Activated CD8-positive, alpha-beta T cell treated with anti-CD3 and anti-CD28 coated beads for 36 hours (primary cell): ENCODE measurements around the gene PDP2. TPM values are rescaled to one million over a fixed set of nuclear protein-coding genes. Genes with fewer than 3 reads are reported as not detected.

Source experiments
- ATAC-seq: fragments of 200-7000 bp; cut with Tn5 transposase; one replicate; pipeline ENCODE4 v1.10.0; 2021; ENCODE audit warnings: mild to moderate bottlenecking, moderate library complexity
- CTCF ChIA-PET: fragments of 350-600 bp; sonication (Branson Sonifier 250); formaldehyde crosslinking; loops from one replicate; lab custom pipeline; 2021; ENCODE audit warnings: antibody characterized with exemption; lab: Charles Lee
- POLR2A ChIA-PET: fragments of 350-600 bp; sonication (Branson Sonifier 250); formaldehyde crosslinking; loops from one replicate; lab custom pipeline; 2021; ENCODE audit warnings: antibody characterized with exemption; lab: Charles Lee
- DNase-seq: peaks from one replicate; pipeline ENCODE4 v3.0.0-alpha.2; 2020
- H3K27ac Mint-ChIP-seq: one replicate; pipeline ENCODE4 v1.8.0; 2021; ENCODE audit warnings: mild to moderate bottlenecking, mixed read lengths
- H3K27me3 Mint-ChIP-seq: one replicate; pipeline ENCODE4 v1.8.0; 2021; ENCODE audit warnings: mixed read lengths
- H3K36me3 Mint-ChIP-seq: one replicate; pipeline ENCODE4 v1.8.0; 2021; ENCODE audit warnings: low read depth, mixed read lengths
- H3K4me1 Mint-ChIP-seq: one replicate; pipeline ENCODE4 v1.8.0; 2021; ENCODE audit warnings: low read depth, mixed read lengths
- H3K4me3 Mint-ChIP-seq: one replicate; pipeline ENCODE4 v1.8.0; 2021; ENCODE audit warnings: mild to moderate bottlenecking, moderate library complexity, mixed read lengths
- H3K9me3 Mint-ChIP-seq: one replicate; pipeline ENCODE4 v1.8.0; 2021; ENCODE audit warnings: mixed read lengths
- CTCF ChIP-seq: fragments of 200-600 bp; IDR thresholded peaks from one replicate; pipeline ENCODE4 v1.8.0; 2022; ENCODE audit warnings: antibody characterized with exemption, mild to moderate bottlenecking
- intact Hi-C: fragments of 100-400 bp; cut with micrococcal nuclease; formaldehyde crosslinking; loops from one replicate; pipeline ENCODE4 v1.10.0; 2022
- total RNA-seq, 2 experiments: library from RNA; stranded (reverse); gene quantifications; one replicate each; pipeline ENCODE4 v1.2.3, GENCODE V29; 2021

The PDP2 gene
- total RNA-seq, 2 experiments from 2014 or later = 31.2 to 38.1 TPM

GRCh38 chr16:66923247-66923731, 43.0 kb downstream of the PDP2 start:
- intact Hi-C loops = no loop called here
- POLR2A ChIA-PET = no interaction called here
- H3K4me1 Mint-ChIP-seq = peaks cover 10% of the 10 kb centered on the region
- no peak overlapping the region for H3K4me3 Mint-ChIP-seq
- H3K36me3 Mint-ChIP-seq = no peaks in the 10 kb centered on the region
- CTCF ChIA-PET = interaction anchor here (1.3 to 7.6 kb wide), 2 partner anchors 29 to 93 kb away, joined by 3 to 54 read pairs; partner anchors contain the start of gene NAE1
- peaks cover 35% of the 10 kb centered on the region for H3K27me3 Mint-ChIP-seq
- DNase-seq (no peak), ATAC-seq (no peak)
- TF ChIP-seq CTCF = no peak
- no peaks in the 10 kb centered on the region for H3K9me3 Mint-ChIP-seq
- H3K27ac Mint-ChIP-seq = no peak overlapping the region

GRCh38 chr16:66923866-66924265, 43.6 kb downstream of the PDP2 start:
- no peak overlapping the region for H3K27ac Mint-ChIP-seq
- no peak for TF ChIP-seq CTCF
- ChIA-PET CTCF (interaction anchor here (1.3 to 7.6 kb wide), 2 partner anchors 29 to 93 kb away, joined by 3 to 54 read pairs; partner anchors contain the start of gene NAE1), POLR2A (no interaction called here)
- peaks cover 12% of the 10 kb centered on the region for H3K4me1 Mint-ChIP-seq
- H3K36me3 Mint-ChIP-seq = no peaks in the 10 kb centered on the region
- ATAC-seq (no peak), DNase-seq (no peak)
- no peaks in the 10 kb centered on the region for H3K9me3 Mint-ChIP-seq
- H3K4me3 Mint-ChIP-seq = no peak overlapping the region
- intact Hi-C loops = no loop called here
- peaks cover 35% of the 10 kb centered on the region for H3K27me3 Mint-ChIP-seq

DNA sequence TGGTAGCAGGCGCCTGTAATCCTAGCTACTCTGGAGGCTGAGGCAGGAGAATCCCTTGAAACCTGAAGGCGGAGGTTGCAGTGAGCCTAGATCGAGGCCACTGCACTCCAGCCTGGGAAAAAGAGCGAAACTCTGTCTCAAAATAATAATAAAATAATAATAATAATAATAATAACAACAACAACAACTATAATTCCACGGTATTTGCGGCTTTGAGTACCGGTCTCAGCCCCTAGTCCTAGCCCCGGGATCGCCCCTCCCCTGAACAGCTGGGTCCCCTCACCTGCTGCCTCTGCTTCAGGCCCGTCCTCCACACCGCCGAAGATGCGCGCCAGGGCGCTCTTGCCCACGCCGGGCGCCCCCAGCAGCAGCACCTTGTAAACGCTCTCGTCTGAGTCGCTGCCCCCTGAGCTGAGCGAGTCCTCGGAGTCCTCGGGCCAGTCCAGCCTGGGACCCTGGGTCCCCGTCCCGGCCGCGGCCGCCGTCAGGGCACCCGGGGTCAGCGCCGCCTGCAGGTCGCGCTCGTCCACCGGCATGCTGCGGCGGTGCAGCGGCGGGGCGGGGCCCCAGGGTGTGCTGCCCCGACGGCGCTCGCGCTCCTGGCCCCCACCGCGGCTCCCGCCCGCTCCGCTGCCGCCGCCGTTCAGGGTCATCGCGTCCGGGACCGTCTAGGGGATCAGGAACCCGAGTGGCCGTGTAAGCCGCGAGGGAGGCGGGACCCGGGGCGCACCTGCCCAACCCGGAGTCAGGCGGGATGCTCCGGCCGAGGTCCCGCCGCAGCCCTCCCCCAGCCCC, 44.4 kb downstream of the PDP2 start:
- intact Hi-C loops = no loop called here
- Mint-ChIP-seq H3K4me1 (peaks cover 12% of the 10 kb centered on the region), H3K4me3 (peak overlapping the region; percentile 44), H3K27ac (no peak overlapping the region), H3K36me3 (no peaks in the 10 kb centered on the region), H3K27me3 (peaks cover 35% of the 10 kb centered on the region), H3K9me3 (no peaks in the 10 kb centered on the region)
- ATAC-seq (peak; percentile 75), DNase-seq (peak; percentile 53)
- peak; percentile 63 for TF ChIP-seq CTCF
- POLR2A ChIA-PET = interaction anchor here (1.0 kb wide), 1 partner anchor 12 kb away, joined by 3 read pairs; no protein-coding TSS in a partner anchor
- CTCF ChIA-PET = interaction anchor here (1.0 to 7.6 kb wide), 2 partner anchors 9 to 30 kb away, joined by 4 to 54 read pairs; no protein-coding TSS in a partner anchor

- Mint-ChIP-seq H3K4me1 (peaks cover 12% of the 10 kb centered on the region), H3K36me3 (no peaks in the 10 kb centered on the region), H3K27me3 (peaks cover 35% of the 10 kb centered on the region), H3K4me3 (peak within 1 kb of the TSS; percentile 44), H3K27ac (no peak within 1 kb of the TSS), H3K9me3 (no peaks in the 10 kb centered on the region)
- ChIA-PET CTCF (interaction anchor here (0.9 to 7.6 kb wide), 7 partner anchors 8 to 99 kb away, joined by 3 to 54 read pairs (median 3); partner anchors contain the start of gene NAE1), POLR2A (interaction anchor here (0.9 to 1.3 kb wide), 4 partner anchors 13 to 45 kb away, joined by 3 to 4 read pairs (median 3); partner anchors contain the start of gene PDP2)
- intact Hi-C loops = no loop called here
- no peak for TF ChIP-seq CTCF
- DNase-seq (no peak), ATAC-seq (no peak)
Measured at GRCh38 chr16:66925322-66925840, 45.1 kb downstream of the PDP2 start, which contains the start of gene RRAD. Gene RRAD (minus strand): TSS chr16:66925535. CDS start chr16:66925179, 356 bp downstream.
